ENCODE results near the gene VWA5B2.

VWA5B2 gene

DNA sequence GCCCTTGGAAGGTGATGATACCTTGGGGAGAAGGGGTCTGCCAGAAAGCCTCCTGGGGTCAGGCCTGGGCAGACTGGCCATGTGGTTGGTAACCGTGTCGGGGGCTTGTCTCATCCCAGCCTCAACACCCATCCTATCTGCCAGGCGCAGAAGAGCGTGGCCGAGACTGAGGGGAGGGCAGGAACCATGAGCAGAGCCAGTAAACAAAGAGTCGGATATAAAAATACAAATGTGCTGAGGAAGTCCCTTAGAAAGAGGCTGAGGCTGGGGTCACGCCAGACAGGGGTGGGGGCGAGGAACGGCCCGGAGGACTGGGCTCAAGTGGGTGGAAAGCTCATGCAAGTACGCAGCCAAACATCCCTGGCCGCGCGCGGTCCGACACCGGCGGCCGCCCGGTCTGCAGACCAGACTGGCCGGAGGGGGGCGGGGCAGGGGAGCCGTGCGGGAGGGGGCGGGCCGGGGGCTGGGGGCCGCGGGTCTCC lies 30.1 kb downstream of the VWA5B2 start:
- H3K4me3 ChIP-seq (ENCODE audit: low read depth, low read length) = no peak overlapping the region
- no peak overlapping the region for H3K27ac ChIP-seq
- in situ Hi-C loops (cut with HindIII; ENCODE audit: low pct_ligation_motif_present, low sequenced_read_pairs) = no loop called here
- H3K27me3 ChIP-seq (replicated peaks) = peaks cover 1% of the 10 kb centered on the region
- TF ChIP-seq, protein P1, sequence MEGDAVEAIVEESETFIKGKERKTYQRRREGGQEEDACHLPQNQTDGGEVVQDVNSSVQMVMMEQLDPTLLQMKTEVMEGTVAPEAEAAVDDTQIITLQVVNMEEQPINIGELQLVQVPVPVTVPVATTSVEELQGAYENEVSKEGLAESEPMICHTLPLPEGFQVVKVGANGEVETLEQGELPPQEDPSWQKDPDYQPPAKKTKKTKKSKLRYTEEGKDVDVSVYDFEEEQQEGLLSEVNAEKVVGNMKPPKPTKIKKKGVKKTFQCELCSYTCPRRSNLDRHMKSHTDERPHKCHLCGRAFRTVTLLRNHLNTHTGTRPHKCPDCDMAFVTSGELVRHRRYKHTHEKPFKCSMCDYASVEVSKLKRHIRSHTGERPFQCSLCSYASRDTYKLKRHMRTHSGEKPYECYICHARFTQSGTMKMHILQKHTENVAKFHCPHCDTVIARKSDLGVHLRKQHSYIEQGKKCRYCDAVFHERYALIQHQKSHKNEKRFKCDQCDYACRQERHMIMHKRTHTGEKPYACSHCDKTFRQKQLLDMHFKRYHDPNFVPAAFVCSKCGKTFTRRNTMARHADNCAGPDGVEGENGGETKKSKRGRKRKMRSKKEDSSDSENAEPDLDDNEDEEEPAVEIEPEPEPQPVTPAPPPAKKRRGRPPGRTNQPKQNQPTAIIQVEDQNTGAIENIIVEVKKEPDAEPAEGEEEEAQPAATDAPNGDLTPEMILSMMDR (IDR thresholded peaks at IDR 0.05; ENCODE audit: low read depth, low read length, missing control alignments) = no peak
- DNase-seq = no peak
- H3K36me3 ChIP-seq (replicated peaks) = no peaks in the 10 kb centered on the region

DNA sequence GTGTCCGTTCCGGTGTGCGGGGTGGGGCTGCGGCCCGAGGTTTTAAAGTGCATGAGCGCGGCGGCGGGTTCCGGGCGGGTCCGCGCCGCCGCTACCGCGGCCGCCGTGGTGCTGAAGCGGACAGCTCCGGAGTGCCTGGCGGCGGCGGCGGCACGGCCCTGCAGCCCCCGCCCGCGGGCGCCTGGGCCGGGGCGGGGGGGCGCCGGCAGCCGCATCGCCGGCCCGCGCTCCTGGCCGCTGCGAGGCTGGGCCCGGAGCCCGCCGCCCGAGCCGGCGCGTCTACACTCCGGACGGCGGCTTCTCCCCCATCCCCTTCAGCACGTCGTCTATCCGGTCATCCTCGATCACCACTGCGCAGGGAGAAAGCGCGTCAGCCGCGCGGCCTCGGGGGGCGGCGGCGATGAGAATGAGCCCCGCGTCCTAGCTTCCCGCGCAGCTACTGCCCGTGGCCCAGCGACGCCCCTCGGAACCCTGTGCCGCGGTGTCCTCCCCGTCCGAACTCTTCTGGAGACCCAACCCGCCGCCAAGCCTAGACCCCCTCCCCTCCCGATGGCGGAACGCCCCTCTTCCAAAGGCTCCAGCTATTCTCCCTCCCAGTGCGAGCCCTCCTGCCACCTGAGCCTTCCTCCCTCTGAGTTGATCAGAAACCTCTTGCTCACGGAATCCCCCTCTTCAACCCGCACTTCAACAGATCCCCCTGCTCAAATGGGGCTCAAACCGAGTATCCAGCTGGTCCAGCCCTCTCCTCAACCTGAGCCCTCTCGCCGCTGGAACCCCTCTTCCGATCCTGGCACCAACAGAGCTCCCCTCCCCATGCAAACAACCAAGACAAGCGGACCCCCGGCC lies 30.7 kb downstream of the VWA5B2 start:
- no peaks in the 10 kb centered on the region for H3K36me3 ChIP-seq (replicated peaks)
- peaks cover 1% of the 10 kb centered on the region for H3K27me3 ChIP-seq (replicated peaks)
- TF ChIP-seq, protein P1 (IDR thresholded peaks at IDR 0.05; ENCODE audit: low read depth, low read length, missing control alignments) = no peak
- H3K27ac ChIP-seq = no peak overlapping the region
- H3K4me3 ChIP-seq (ENCODE audit: low read depth, low read length) = peak overlapping the region; percentile 59
- peak; percentile 20 for DNase-seq
- in situ Hi-C loops (cut with HindIII; ENCODE audit: low pct_ligation_motif_present, low sequenced_read_pairs) = no loop called here

DNA sequence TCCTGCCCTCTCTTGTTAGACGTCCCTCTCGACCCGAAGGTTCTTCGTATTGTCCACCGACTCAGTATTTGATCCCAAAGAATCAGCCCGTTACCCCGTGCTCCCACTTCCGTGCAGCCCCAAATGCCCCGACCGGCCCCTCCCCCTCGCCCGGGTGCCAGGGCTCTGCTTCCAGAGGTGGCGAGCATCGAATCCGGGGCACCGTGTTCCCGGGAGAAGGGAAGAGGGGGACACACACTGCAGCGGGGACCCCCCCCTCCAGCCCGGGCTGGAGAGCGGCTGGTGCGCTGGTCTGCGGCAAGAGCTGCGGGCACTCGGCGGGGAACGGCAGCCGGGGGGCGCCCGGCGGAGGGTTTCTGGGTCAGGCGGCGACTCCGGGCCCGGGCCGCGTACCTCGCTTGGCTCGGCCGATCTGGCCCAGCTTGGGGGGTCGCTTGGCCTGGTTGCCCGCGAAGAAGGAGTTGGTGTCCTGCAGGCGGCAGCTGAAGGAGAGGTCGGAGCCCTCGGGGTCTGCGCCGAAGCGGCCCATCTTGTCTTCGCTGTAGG lies 31.4 kb downstream of the VWA5B2 start:
- peaks cover 1% of the 10 kb centered on the region for H3K27me3 ChIP-seq (replicated peaks)

DNA sequence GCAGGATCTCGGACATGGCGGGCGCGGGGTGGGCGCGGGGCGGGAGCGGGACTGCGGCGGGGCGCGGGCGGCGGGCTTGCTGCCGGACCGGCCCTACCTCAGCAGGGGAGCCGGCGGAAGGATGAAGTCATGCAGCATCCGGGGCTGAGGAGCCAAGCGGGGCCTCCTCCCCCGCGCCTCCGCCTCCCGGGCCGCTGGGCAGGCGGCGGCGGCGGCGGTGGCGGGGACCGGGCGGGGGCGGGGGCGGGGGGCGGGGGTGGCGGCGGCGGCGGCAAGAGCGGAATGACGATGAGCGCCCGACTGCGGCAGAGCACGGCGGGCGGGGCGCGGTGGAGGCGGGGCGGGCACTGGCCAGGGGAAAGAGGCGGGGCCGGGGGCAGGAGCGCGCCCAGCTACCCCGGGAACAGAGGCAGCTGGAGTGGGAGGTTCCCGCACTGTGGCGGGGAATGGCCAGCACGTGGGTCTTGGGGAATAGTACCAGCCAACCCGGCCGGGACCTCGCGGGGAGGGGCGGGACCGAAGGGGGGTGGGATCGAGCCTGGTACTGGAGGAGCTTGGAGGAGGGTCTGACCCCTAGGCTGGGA lies 32.0 kb downstream of the VWA5B2 start, which contains the start of gene CAMK2N2:
Gene CAMK2N2, minus strand, starts transcription at position 284 of the 584 bp plus-strand sequence. Its CDS starts 268 bp downstream, at position 16.
- in situ Hi-C loops (cut with HindIII; ENCODE audit: low pct_ligation_motif_present, low sequenced_read_pairs) = no loop called here
- TF ChIP-seq, protein P1 (IDR thresholded peaks at IDR 0.05; ENCODE audit: low read depth, low read length, missing control alignments) = no peak
- Histone ChIP-seq H3K27ac (no peak within 1 kb of the TSS), H3K4me3 (ENCODE audit: low read depth, low read length) (peak within 1 kb of the TSS; percentile 59), H3K36me3 (replicated peaks) (no peaks in the 10 kb centered on the region), H3K27me3 (replicated peaks) (peaks cover 1% of the 10 kb centered on the region)
- peak; percentile 31 for DNase-seq

More for the DNA sequence above, 31.4 kb downstream of the VWA5B2 start:
- peak overlapping the region; percentile 59 for H3K4me3 ChIP-seq (ENCODE audit: low read depth, low read length)
- no peak overlapping the region for H3K27ac ChIP-seq
- no peaks in the 10 kb centered on the region for H3K36me3 ChIP-seq (replicated peaks)
- TF ChIP-seq, protein P1 (IDR thresholded peaks at IDR 0.05; ENCODE audit: low read depth, low read length, missing control alignments) = no peak
- in situ Hi-C loops (cut with HindIII; ENCODE audit: low pct_ligation_motif_present, low sequenced_read_pairs) = no loop called here
- DNase-seq = no peak

DNA sequence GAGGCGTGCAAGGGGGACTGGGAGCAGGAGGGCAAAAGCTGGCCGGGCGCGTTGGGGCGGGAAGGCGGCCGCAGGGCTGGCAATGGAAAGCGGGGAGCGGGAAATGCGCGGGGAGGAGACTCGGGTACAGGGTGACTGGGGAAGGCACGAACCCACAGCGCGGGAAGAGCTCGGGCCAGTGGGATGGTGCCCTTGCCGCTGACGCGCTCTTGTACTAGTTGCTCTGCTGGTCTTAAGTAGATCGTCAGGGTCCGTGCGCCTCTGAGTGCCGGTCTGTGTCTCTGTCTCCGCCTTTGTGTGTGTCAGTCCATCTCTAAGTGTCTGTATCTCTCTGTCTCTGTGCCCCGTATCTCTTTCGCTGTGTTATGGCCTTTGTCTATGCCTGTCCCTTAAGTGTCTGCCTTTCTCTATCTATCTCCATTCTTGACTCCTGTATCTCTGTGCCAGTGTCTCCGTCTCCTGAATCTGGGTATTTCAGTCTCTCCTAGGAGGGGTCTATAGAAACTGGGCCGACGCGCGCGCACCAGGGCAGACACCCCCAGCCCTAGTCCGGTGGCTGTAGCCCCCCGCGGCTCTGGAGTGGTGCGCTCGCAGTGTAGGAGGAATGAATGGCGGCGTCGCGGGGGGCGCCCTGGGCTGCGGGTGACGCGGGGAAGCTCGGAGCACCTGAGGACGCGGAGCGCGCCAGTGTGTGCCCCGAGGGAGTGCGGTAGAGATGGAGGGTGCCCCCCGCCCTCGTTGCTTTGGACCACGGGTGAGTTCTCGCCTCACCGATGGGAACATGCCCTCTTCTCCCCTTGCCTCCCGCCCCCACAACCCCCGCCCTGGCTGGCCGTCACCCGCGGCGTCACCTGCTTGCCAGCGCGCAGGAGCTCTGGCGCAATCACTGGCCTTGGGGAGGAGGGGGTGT lies 32.7 kb downstream of the VWA5B2 start:
- in situ Hi-C loops (cut with HindIII; ENCODE audit: low pct_ligation_motif_present, low sequenced_read_pairs) = no loop called here
- Histone ChIP-seq H3K4me3 (ENCODE audit: low read depth, low read length) (peak overlapping the region; percentile 59), H3K36me3 (replicated peaks) (no peaks in the 10 kb centered on the region), H3K27ac (no peak overlapping the region), H3K27me3 (replicated peaks) (peaks cover 1% of the 10 kb centered on the region)
- TF ChIP-seq, protein P1 (IDR thresholded peaks at IDR 0.05; ENCODE audit: low read depth, low read length, missing control alignments) = no peak
- DNase-seq = peak; percentile 25
